COLO829 (cell line): Measurements from ENCODE around the gene OR5K2.

Experiments used
- DNase-seq: peaks from one replicate; pipeline ENCODE4 v3.0.0; 2012; ENCODE audit warnings: low spot score

OR5K2 gene

GRCh38 chr3:98497381-98497780, at the start of gene OR5K2:
OR5K2 (plus strand) TSS chr3:98497681; CDS start chr3:98497681, 0 bp downstream.
- DNase-seq = no peak

GRCh38 chr3:98449606-98450193, 47.8 kb upstream of the OR5K2 start:
- no peak for DNase-seq

- no peak for DNase-seq
Observed at GRCh38 chr3:98450372-98450771, 47.1 kb upstream of the OR5K2 start.

GRCh38 chr3:98453827-98454226, 43.7 kb upstream of the OR5K2 start:
- no peak for DNase-seq

- DNase-seq = no peak
Observed at GRCh38 chr3:98454929-98455328, 42.6 kb upstream of the OR5K2 start.

GRCh38 chr3:98457543-98457942, 39.9 kb upstream of the OR5K2 start:
- no peak for DNase-seq

- DNase-seq = no peak
Observed at GRCh38 chr3:98460220-98460619, 37.3 kb upstream of the OR5K2 start.

GRCh38 chr3:98462901-98463300, 34.6 kb upstream of the OR5K2 start, which contains the start of gene OR5K1:
OR5K1 (plus strand) TSS chr3:98463201; CDS start chr3:98469577, 6,376 bp downstream.
- no peak for DNase-seq

GRCh38 chr3:98482717-98483482, 14.6 kb upstream of the OR5K2 start:
- no peak for DNase-seq

GRCh38 chr3:98483626-98484025, 13.9 kb upstream of the OR5K2 start:
- no peak for DNase-seq

- DNase-seq = no peak
Observed at GRCh38 chr3:98500019-98500418, 2.5 kb downstream of the OR5K2 start.

GRCh38 chr3:98501270-98501669, 3.8 kb downstream of the OR5K2 start:
- no peak for DNase-seq

GRCh38 chr3:98501863-98502576, 4.5 kb downstream of the OR5K2 start:
- DNase-seq = no peak

- no peak for DNase-seq
Observed at GRCh38 chr3:98504539-98504938, 7.1 kb downstream of the OR5K2 start.

- DNase-seq = no peak
Observed at GRCh38 chr3:98508582-98508981, 11.1 kb downstream of the OR5K2 start.

- no peak for DNase-seq
Observed at GRCh38 chr3:98512576-98512975, 15.1 kb downstream of the OR5K2 start.

GRCh38 chr3:98513091-98513511, 15.6 kb downstream of the OR5K2 start:
- no peak for DNase-seq

GRCh38 chr3:98513736-98514135, 16.3 kb downstream of the OR5K2 start:
- no peak for DNase-seq

- DNase-seq = no peak
Observed at GRCh38 chr3:98514948-98515347, 17.5 kb downstream of the OR5K2 start.

GRCh38 chr3:98518816-98519215, 21.3 kb downstream of the OR5K2 start:
- DNase-seq = no peak

- DNase-seq = no peak
Observed at GRCh38 chr3:98519351-98519750, 21.9 kb downstream of the OR5K2 start.

GRCh38 chr3:98521897-98522543, 24.5 kb downstream of the OR5K2 start:
- DNase-seq = peak; percentile 56
